ENCODE results near the gene ANK3. TPM values are rescaled to one million over a fixed set of nuclear protein-coding genes. Genes with fewer than 3 reads are reported as not detected.

ANK3 gene
- total RNA-seq, 1 experiment from 2014 or later: 6.7 TPM

DNA sequence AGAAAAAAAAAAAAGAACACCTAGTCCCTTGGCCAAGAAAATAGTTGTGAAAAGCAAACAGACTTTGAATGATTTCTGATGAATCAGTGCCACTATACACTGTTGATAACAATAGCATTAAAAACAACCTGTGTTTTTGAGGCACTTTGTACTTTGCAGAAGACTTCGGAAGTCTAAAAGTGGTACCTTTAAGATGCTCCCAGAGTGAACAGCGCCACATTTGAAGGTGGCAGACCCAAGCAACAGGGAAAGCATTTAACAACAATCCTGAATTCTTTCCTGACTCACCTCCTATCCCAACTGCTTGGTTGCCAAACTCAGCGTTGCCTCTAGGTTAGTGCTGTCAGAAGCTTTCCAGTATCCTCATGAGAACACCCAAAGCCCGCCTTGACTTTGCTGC lies 380.9 kb downstream of the ANK3 start:
- no peaks in the 10 kb centered on the region for H3K27me3 Mint-ChIP-seq (ENCODE audit: insufficient read depth, unreplicated experiment)
- ChIA-PET POLR2A (interaction anchor here (0.5 to 1.4 kb wide), 2 partner anchors 12 to 107 kb away, joined by 3 to 4 read pairs; no protein-coding TSS in a partner anchor), CTCF (interaction anchor here (1.0 kb wide), 1 partner anchor 17 kb away, joined by 6 read pairs; no protein-coding TSS in a partner anchor)
- BruUV-seq (replicated peaks): no TSS peak
- no peaks in the 10 kb centered on the region for H3K9me3 Mint-ChIP-seq (ENCODE audit: unreplicated experiment)
- TF ChIP-seq, protein P1, sequence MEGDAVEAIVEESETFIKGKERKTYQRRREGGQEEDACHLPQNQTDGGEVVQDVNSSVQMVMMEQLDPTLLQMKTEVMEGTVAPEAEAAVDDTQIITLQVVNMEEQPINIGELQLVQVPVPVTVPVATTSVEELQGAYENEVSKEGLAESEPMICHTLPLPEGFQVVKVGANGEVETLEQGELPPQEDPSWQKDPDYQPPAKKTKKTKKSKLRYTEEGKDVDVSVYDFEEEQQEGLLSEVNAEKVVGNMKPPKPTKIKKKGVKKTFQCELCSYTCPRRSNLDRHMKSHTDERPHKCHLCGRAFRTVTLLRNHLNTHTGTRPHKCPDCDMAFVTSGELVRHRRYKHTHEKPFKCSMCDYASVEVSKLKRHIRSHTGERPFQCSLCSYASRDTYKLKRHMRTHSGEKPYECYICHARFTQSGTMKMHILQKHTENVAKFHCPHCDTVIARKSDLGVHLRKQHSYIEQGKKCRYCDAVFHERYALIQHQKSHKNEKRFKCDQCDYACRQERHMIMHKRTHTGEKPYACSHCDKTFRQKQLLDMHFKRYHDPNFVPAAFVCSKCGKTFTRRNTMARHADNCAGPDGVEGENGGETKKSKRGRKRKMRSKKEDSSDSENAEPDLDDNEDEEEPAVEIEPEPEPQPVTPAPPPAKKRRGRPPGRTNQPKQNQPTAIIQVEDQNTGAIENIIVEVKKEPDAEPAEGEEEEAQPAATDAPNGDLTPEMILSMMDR (IDR thresholded peaks at IDR 0.05; ENCODE audit: unreplicated experiment): no peak
- H3K36me3 Mint-ChIP-seq (ENCODE audit: insufficient read depth, unreplicated experiment): no peaks in the 10 kb centered on the region
- no peak overlapping the region for H3K4me3 Mint-ChIP-seq (ENCODE audit: unreplicated experiment)
- no peak overlapping the region for H3K27ac Mint-ChIP-seq (ENCODE audit: low read depth, unreplicated experiment)
- peaks cover 18% of the 10 kb centered on the region for H3K4me1 Mint-ChIP-seq (ENCODE audit: insufficient read depth, unreplicated experiment)
- DNase-seq (ENCODE audit: unreplicated experiment): peak; percentile 17
- intact Hi-C loops (cut with micrococcal nuclease): no loop called here

DNA sequence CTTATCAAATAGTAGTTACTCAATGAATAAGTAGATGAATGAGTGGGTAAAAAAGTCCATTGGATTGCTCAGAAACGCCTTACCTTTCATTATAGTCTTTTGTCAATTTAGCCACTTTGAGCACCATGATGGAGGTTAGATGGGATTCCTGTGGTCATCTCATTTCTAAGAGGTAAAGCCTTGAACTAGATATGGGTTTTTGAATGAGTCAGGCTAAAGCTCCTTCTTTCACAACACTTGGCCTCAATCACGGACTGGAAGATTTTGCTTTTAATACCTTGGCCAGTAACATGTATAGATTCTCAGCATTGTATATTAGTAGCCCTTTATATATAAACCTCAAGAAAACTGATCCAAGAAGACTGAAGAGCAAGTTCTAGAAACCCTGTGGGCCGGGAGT lies 383.6 kb downstream of the ANK3 start:
- intact Hi-C loops (cut with micrococcal nuclease): no loop called here
- no peak overlapping the region for H3K27ac Mint-ChIP-seq (ENCODE audit: low read depth, unreplicated experiment)
- ChIA-PET POLR2A (interaction anchor here (0.6 to 1.0 kb wide), 3 partner anchors 10 to 92 kb away, joined by 3 to 12 read pairs (median 5); no protein-coding TSS in a partner anchor), CTCF (interaction anchor here (0.7 to 0.9 kb wide), 2 partner anchors 8 to 76 kb away, joined by 3 to 4 read pairs; no protein-coding TSS in a partner anchor)
- H3K36me3 Mint-ChIP-seq (ENCODE audit: insufficient read depth, unreplicated experiment): no peaks in the 10 kb centered on the region
- H3K4me3 Mint-ChIP-seq (ENCODE audit: unreplicated experiment): no peak overlapping the region
- H3K9me3 Mint-ChIP-seq (ENCODE audit: unreplicated experiment): no peaks in the 10 kb centered on the region
- no peaks in the 10 kb centered on the region for H3K27me3 Mint-ChIP-seq (ENCODE audit: insufficient read depth, unreplicated experiment)
- peaks cover 18% of the 10 kb centered on the region for H3K4me1 Mint-ChIP-seq (ENCODE audit: insufficient read depth, unreplicated experiment)
- TF ChIP-seq, protein P1 (IDR thresholded peaks at IDR 0.05; ENCODE audit: unreplicated experiment): no peak
- BruUV-seq (replicated peaks): no TSS peak
- peak; percentile 28 for DNase-seq (ENCODE audit: unreplicated experiment)

DNA sequence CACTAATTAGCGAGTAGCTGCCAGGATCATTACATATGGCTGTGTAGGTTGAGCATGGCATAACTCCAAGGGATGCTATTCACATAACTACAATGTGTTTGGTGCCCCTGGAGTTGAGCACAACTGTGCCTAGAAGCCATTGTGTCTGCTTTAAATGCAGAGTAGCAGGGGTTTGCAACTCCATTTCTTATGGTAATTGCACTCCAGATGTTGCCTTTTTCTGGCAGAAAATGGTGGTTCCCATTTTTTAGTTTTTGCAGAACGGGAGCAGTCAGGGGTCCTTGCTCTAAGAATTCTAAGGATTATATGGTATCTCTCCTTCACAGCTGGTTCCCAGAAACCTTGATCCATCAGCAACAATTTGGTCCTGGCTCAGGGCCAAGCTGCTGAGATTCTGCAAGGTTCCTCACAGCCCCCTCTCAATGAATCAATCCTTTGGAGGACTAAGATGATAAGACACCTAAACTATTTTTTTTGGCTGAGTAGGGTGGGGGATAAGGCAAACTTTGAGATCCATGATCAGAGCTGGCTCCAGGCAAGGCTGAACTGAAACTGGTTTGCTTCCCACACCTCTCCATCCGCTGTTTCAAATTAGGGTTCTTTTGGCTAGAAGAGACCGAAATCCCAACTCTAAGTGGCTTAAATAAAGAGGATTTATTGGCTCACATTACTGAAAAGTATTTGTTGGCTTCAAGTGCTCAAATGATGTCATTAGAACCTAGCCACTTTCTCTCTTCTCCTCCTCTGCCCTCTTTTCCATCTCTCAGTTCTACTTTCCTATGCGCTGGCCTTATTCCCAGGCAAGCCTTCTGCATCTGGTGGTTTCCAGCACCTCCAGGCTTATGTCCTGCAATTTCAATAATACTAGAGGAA lies 385.8 kb downstream of the ANK3 start:
- no peak overlapping the region for H3K4me3 Mint-ChIP-seq (ENCODE audit: unreplicated experiment)
- POLR2A ChIA-PET: interaction anchor here (0.6 to 0.7 kb wide), 2 partner anchors 13 to 48 kb away, joined by 3 read pairs; no protein-coding TSS in a partner anchor
- TF ChIP-seq, protein P1 (IDR thresholded peaks at IDR 0.05; ENCODE audit: unreplicated experiment): no peak
- CTCF ChIA-PET: interaction anchor here (0.5 to 0.7 kb wide), 4 partner anchors 118 to 346 kb away, joined by 3 to 4 read pairs (median 3); no protein-coding TSS in a partner anchor
- H3K27ac Mint-ChIP-seq (ENCODE audit: low read depth, unreplicated experiment): no peak overlapping the region
- peaks cover under 1% of the 10 kb centered on the region for H3K4me1 Mint-ChIP-seq (ENCODE audit: insufficient read depth, unreplicated experiment)
- H3K9me3 Mint-ChIP-seq (ENCODE audit: unreplicated experiment): no peaks in the 10 kb centered on the region
- no peaks in the 10 kb centered on the region for H3K27me3 Mint-ChIP-seq (ENCODE audit: insufficient read depth, unreplicated experiment)
- DNase-seq (ENCODE audit: unreplicated experiment): no peak
- H3K36me3 Mint-ChIP-seq (ENCODE audit: insufficient read depth, unreplicated experiment): no peaks in the 10 kb centered on the region
- no TSS peak for BruUV-seq (replicated peaks)
- intact Hi-C loops (cut with micrococcal nuclease): no loop called here

DNA sequence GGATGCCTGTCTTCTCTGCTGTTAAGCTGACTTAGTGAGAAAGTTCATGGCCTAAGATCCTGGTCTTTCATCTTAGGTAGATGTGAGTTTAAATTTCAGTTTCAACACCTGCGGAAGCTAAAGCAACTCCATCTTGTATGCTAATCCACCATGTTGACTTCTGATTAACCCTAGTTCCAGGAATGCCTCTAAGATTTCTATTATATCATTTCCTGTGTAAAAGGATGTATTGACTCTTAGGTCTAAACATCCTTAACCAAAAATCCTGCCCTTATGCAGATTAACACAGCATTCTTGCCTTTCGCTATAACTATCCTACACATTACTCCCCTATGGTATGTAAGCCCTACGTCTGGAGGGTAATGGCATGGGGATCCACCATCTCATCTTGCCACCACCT lies 388.9 kb downstream of the ANK3 start:
- ChIA-PET CTCF (no interaction called here), POLR2A (interaction anchor here (1.2 kb wide), 1 partner anchor 9 kb away, joined by 3 read pairs; no protein-coding TSS in a partner anchor)
- H3K4me3 Mint-ChIP-seq (ENCODE audit: unreplicated experiment): no peak overlapping the region
- H3K36me3 Mint-ChIP-seq (ENCODE audit: insufficient read depth, unreplicated experiment): no peaks in the 10 kb centered on the region
- no peak overlapping the region for H3K27ac Mint-ChIP-seq (ENCODE audit: low read depth, unreplicated experiment)
- no peaks in the 10 kb centered on the region for H3K27me3 Mint-ChIP-seq (ENCODE audit: insufficient read depth, unreplicated experiment)
- no peaks in the 10 kb centered on the region for H3K4me1 Mint-ChIP-seq (ENCODE audit: insufficient read depth, unreplicated experiment)
- no peak for DNase-seq (ENCODE audit: unreplicated experiment)
- no peaks in the 10 kb centered on the region for H3K9me3 Mint-ChIP-seq (ENCODE audit: unreplicated experiment)
- intact Hi-C loops (cut with micrococcal nuclease): no loop called here
- TF ChIP-seq, protein P1 (IDR thresholded peaks at IDR 0.05; ENCODE audit: unreplicated experiment): no peak
- BruUV-seq (replicated peaks): no TSS peak

All from MCF 10A (cell line).